ENCODE measurements around the gene MMAB. TPM values are rescaled to one million over a fixed set of nuclear protein-coding genes. Genes with fewer than 3 reads are reported as not detected.

The MMAB gene
- total RNA-seq, 2 donors from 2014 or later, result 23.1 to 79.2 TPM

DNA sequence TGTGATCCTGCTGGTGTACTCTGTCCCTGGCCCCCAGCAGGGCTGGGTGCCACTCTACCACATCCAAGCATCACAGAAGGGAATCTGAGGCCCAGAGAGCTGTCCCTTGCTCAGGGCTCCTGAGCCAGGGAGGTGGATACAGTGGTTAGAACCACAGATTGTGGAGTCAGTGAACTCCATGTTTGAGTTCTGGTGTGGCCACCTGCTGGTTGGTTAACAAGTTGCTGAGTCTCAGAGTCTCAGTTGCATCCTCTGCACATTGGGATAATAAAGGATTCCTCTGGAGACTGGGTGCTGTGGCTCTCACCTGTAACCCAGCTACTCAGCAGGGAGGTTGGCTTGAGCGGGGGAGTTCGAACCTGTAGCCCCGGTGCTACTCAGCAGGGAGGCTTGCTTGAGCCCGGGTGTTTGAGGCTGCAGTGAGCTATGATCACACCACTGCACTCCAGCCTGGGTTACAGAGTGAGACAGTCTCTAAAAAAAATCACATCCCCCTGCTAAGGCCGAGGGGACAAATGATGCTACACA, 39.7 kb upstream of the MMAB start:
- Histone ChIP-seq H3K4me1 (replicated peaks) (no peaks in the 10 kb centered on the region), H3K36me3 (no peaks in the 10 kb centered on the region), H3K27ac (no peak overlapping the region), H3K4me3 (no peak overlapping the region), H3K9me3 (no peaks in the 10 kb centered on the region), H3K27me3 (replicated peaks; ENCODE audit: insufficient read depth) (no peaks in the 10 kb centered on the region)
- no peak for TF ChIP-seq CTCF (IDR thresholded peaks at IDR 0.05)
- TF ChIP-seq POLR2AphosphoS5 (IDR thresholded peaks at IDR 0.05), result no peak
- no peak for TF ChIP-seq POLR2A (IDR thresholded peaks at IDR 0.05)
- DNase-seq (ENCODE audit: low spot score), result no peak
- intact Hi-C loops (cut with DNase I), result no loop called here
- WGBS, result 65% methylated on average over 5 of the region's 5 CpGs

DNA sequence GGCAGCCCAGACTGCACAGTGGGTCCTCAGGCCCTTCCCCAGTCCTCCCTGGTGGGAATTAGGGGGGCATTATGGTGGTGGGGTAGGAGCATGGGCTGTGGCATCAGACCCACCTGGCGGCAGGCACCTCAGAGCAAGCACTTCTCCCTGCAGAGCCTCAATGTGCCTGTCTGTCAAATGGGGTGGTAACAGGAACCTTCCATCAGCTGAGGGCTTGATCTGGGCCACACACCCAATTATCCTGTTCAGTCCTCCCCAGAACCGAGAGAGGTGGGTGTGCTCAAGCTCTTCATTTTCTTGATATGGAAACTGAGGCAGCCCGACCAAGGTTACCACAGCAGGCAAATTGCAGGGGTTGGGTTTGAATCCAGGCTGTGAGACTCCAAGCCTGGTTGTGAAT, 38.7 kb upstream of the MMAB start:
- Histone ChIP-seq H3K27ac (no peak overlapping the region), H3K4me1 (replicated peaks) (no peaks in the 10 kb centered on the region), H3K36me3 (no peaks in the 10 kb centered on the region), H3K4me3 (no peak overlapping the region), H3K9me3 (no peaks in the 10 kb centered on the region), H3K27me3 (replicated peaks; ENCODE audit: insufficient read depth) (no peaks in the 10 kb centered on the region)
- intact Hi-C loops (cut with DNase I), result no loop called here
- TF ChIP-seq POLR2AphosphoS5 (IDR thresholded peaks at IDR 0.05) (no peak), POLR2A (IDR thresholded peaks at IDR 0.05) (no peak), CTCF (IDR thresholded peaks at IDR 0.05) (no peak)
- DNase-seq (ENCODE audit: low spot score), result no peak
- 89% methylated on average over 3 of the region's 3 CpGs for WGBS

- no peaks in the 10 kb centered on the region for H3K36me3 ChIP-seq
- H3K27me3 ChIP-seq (replicated peaks; ENCODE audit: insufficient read depth), result no peaks in the 10 kb centered on the region
- no peak for DNase-seq (ENCODE audit: low spot score)
- no peak overlapping the region for H3K27ac ChIP-seq
- no peak overlapping the region for H3K4me3 ChIP-seq
- no peaks in the 10 kb centered on the region for H3K4me1 ChIP-seq (replicated peaks)
- WGBS, result 37% methylated on average over 10 of the region's 10 CpGs
- TF ChIP-seq POLR2A (IDR thresholded peaks at IDR 0.05), result no peak
- no peak for TF ChIP-seq CTCF (IDR thresholded peaks at IDR 0.05)
- no peak for TF ChIP-seq POLR2AphosphoS5 (IDR thresholded peaks at IDR 0.05)
- intact Hi-C loops (cut with DNase I), result no loop called here
- no peaks in the 10 kb centered on the region for H3K9me3 ChIP-seq
Observed at GRCh38 chr12:109611223-109611622, 37.9 kb upstream of the MMAB start.

DNA sequence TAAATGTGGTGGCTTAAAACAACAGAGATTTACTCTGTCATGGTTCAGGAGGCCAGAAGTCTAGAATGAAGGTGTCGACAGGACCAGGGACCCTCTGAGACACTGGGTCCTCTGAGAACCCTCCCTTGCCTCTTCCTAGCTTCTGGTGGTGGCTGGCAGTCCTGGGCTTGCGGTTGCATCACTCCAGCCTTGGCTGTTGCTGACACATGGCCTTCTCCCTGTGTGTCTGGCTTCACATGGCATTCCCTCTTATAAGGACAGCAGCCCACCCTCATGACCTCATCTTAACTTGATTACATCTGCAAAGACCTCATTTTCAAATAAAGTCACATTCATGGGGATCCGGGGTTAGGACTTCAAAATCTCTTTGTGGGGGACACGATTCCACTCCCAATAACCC, 37.2 kb upstream of the MMAB start:
- no peak overlapping the region for H3K4me3 ChIP-seq
- intact Hi-C loops (cut with DNase I), result no loop called here
- no peaks in the 10 kb centered on the region for H3K27me3 ChIP-seq (replicated peaks; ENCODE audit: insufficient read depth)
- 82% methylated on average over 4 of the region's 4 CpGs for WGBS
- H3K4me1 ChIP-seq (replicated peaks), result no peaks in the 10 kb centered on the region
- H3K36me3 ChIP-seq, result no peaks in the 10 kb centered on the region
- TF ChIP-seq CTCF (IDR thresholded peaks at IDR 0.05) (no peak), POLR2A (IDR thresholded peaks at IDR 0.05) (no peak), POLR2AphosphoS5 (IDR thresholded peaks at IDR 0.05) (no peak)
- no peak for DNase-seq (ENCODE audit: low spot score)
- H3K27ac ChIP-seq, result no peak overlapping the region
- H3K9me3 ChIP-seq, result no peaks in the 10 kb centered on the region

DNA sequence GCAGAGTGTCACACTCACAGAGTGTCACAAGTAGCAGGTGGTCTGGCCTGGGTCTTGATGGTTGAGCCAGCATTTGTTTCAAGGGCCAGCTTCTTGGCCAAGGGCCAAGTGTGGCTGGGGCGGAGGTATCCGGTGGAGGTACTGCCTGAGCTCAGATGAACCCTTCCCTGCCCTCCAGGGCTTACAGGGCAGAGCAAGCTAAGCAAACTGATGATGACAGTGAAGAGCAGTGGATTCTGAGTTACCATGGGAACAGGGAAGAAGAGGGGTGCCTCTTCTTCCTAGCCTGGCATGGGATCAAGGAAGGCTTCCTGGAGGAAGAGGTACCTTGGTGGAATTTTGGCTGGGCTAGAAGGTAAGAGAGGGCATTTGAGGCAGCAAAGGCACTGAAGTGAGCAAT, 36.0 kb upstream of the MMAB start:
- no peaks in the 10 kb centered on the region for H3K4me1 ChIP-seq (replicated peaks)
- H3K27me3 ChIP-seq (replicated peaks; ENCODE audit: insufficient read depth), result no peaks in the 10 kb centered on the region
- intact Hi-C loops (cut with DNase I), result no loop called here
- TF ChIP-seq POLR2AphosphoS5 (IDR thresholded peaks at IDR 0.05) (no peak), CTCF (IDR thresholded peaks at IDR 0.05) (no peak), POLR2A (IDR thresholded peaks at IDR 0.05) (no peak)
- no peak for DNase-seq (ENCODE audit: low spot score)
- H3K4me3 ChIP-seq, result no peak overlapping the region
- no peaks in the 10 kb centered on the region for H3K36me3 ChIP-seq
- no peak overlapping the region for H3K27ac ChIP-seq
- 62% methylated on average over 2 of the region's 2 CpGs for WGBS
- no peaks in the 10 kb centered on the region for H3K9me3 ChIP-seq
